ENCODE data around the gene APOOL.
"Not testable (repeated sequence)": the region's sequence is repeated elsewhere in the genome, so short reads cannot be mapped to it uniquely, and the experiment has no call there.

Gene APOOL

GRCh38 chrX:85003655-85004244, at the start of gene APOOL:
Gene APOOL, plus strand, starts transcription at chrX:85003877. Its CDS starts 36 bp downstream, at chrX:85003913.
- DNase-seq (ENCODE audit: insufficient read length, low spot score) (peak; percentile 2), FAIRE-seq (peak; percentile 100)

GRCh38 chrX:84956304-84956703, 47.4 kb upstream of the APOOL start:
- DNase-seq (ENCODE audit: insufficient read length, low spot score) (no peak), FAIRE-seq (no peak)

- FAIRE-seq (no peak), DNase-seq (ENCODE audit: insufficient read length, low spot score) (no peak)
These were observed 28.9 kb upstream of the APOOL start for GRCh38 chrX:84974803-84975202.

- DNase-seq (ENCODE audit: insufficient read length, low spot score); FAIRE-seq: not testable (repeated sequence)
These were observed 11.9 kb upstream of the APOOL start for GRCh38 chrX:84991739-84992138.

GRCh38 chrX:84993150-84993549, 10.5 kb upstream of the APOOL start:
- no peak for DNase-seq (ENCODE audit: insufficient read length, low spot score)
- FAIRE-seq, result no peak

- DNase-seq (ENCODE audit: insufficient read length, low spot score) (no peak), FAIRE-seq (no peak)
These were observed 2.3 kb upstream of the APOOL start for GRCh38 chrX:85001344-85001743.

GRCh38 chrX:85004255-85004654, 578 bp downstream of the APOOL start:
- no peak for DNase-seq (ENCODE audit: insufficient read length, low spot score)
- no peak for FAIRE-seq

GRCh38 chrX:85012098-85012497, 8.4 kb downstream of the APOOL start:
- FAIRE-seq (no peak), DNase-seq (ENCODE audit: insufficient read length, low spot score) (no peak)

- DNase-seq (ENCODE audit: insufficient read length, low spot score); FAIRE-seq: not testable (repeated sequence)
These were observed 11.7 kb downstream of the APOOL start for GRCh38 chrX:85015351-85015750.

GRCh38 chrX:85017721-85018120, 14.0 kb downstream of the APOOL start:
- no peak for DNase-seq (ENCODE audit: insufficient read length, low spot score)
- no peak for FAIRE-seq

GRCh38 chrX:85018471-85018870, 14.8 kb downstream of the APOOL start:
- no peak for DNase-seq (ENCODE audit: insufficient read length, low spot score)
- no peak for FAIRE-seq

- DNase-seq (ENCODE audit: insufficient read length, low spot score) (no peak), FAIRE-seq (no peak)
These were observed 16.5 kb downstream of the APOOL start for GRCh38 chrX:85020216-85020615.

- FAIRE-seq, result no peak
These were observed 20.4 kb downstream of the APOOL start for GRCh38 chrX:85024044-85024443.

GRCh38 chrX:85024562-85024961, 20.9 kb downstream of the APOOL start:
- FAIRE-seq (no peak), DNase-seq (ENCODE audit: insufficient read length, low spot score) (no peak)

More at GRCh38 chrX:85024044-85024443, 20.4 kb downstream of the APOOL start:
- DNase-seq (ENCODE audit: insufficient read length, low spot score), result no peak

GRCh38 chrX:85026170-85026569, 22.5 kb downstream of the APOOL start:
- FAIRE-seq, result no peak
- DNase-seq (ENCODE audit: insufficient read length, low spot score), result no peak

- no peak for DNase-seq (ENCODE audit: insufficient read length, low spot score)
- FAIRE-seq, result no peak
These were observed 25.4 kb downstream of the APOOL start for GRCh38 chrX:85029043-85029442.

GRCh38 chrX:85031505-85031904, 27.8 kb downstream of the APOOL start:
- DNase-seq (ENCODE audit: insufficient read length, low spot score), result no peak
- no peak for FAIRE-seq

GRCh38 chrX:85037114-85037513, 33.4 kb downstream of the APOOL start:
- FAIRE-seq (no peak), DNase-seq (ENCODE audit: insufficient read length, low spot score) (no peak)

- no peak for DNase-seq (ENCODE audit: insufficient read length, low spot score)
- no peak for FAIRE-seq
These were observed 48.0 kb downstream of the APOOL start for GRCh38 chrX:85051627-85052026.

GRCh38 chrX:85052205-85052604, 48.5 kb downstream of the APOOL start:
- DNase-seq (ENCODE audit: insufficient read length, low spot score), result no peak
- no peak for FAIRE-seq

GRCh38 chrX:85052636-85053343, 49.1 kb downstream of the APOOL start:
- no peak for FAIRE-seq
- no peak for DNase-seq (ENCODE audit: insufficient read length, low spot score)

- FAIRE-seq, result no peak
These were observed 62.0 kb downstream of the APOOL start for GRCh38 chrX:85065512-85066198.

More at GRCh38 chrX:85065512-85066198, 62.0 kb downstream of the APOOL start:
- no peak for DNase-seq (ENCODE audit: insufficient read length, low spot score)

Data from GM19239 (cell line).